HepG2 (cell line): ENCODE measurements around the gene POLR3GL. TPM values are rescaled to one million over a fixed set of nuclear protein-coding genes. Genes with fewer than 3 reads are reported as not detected.
A peak's percentile ranks its signal among the peaks of the same experiment; 100 is the strongest.

Experiments
- ATAC-seq: fragments of 200-7000 bp; cut with Tn5 transposase; 3 replicates; pipeline ENCODE4 v1.9.1; 2020; ENCODE audit warnings: mild to moderate bottlenecking, moderate library complexity
- BruUV-seq: library from RNA; stranded (reverse); fragments of 400-500 nt; replicated peaks from 2 replicates; lab custom pipeline; 2021; lab: Mats Ljungman, UMichigan
- CTCF ChIA-PET: fragments of 300-600 bp; formaldehyde crosslinking; extraction: SDS; loops from one replicate; lab custom pipeline; 2021; ENCODE audit warnings: low total read pairs, inconsistent platforms, low intra/inter-chr PET ratio; lab: Yijun Ruan, JAX
- POLR2A ChIA-PET: fragments of 350-600 bp; sonication (Branson Sonifier 250); formaldehyde crosslinking; loops from one replicate; lab custom pipeline; 2020; ENCODE audit warnings: antibody characterized with exemption, inconsistent platforms; lab: Yijun Ruan, JAX
- DNase-seq: peaks from one replicate; pipeline ENCODE4 v3.0.0-alpha.2; 2015; ENCODE audit warnings: low spot score
- FAIRE-seq: peaks from 3 replicates; lab custom pipeline; 2011; peaks lifted over from hg19 to GRCh38; lab: Jason Lieb, UNC
- H2AFZ ChIP-seq: one replicate; pipeline ENCODE4 v1.6.1; 2011; ENCODE audit warnings: low read length, inconsistent platforms
- H3K27ac ChIP-seq: fragments of 300-600 bp; 3 replicates; pipeline ENCODE4 v1.8.0; 2011; ENCODE audit warnings: mixed run types, mild to moderate bottlenecking, mixed read lengths, low read length, inconsistent platforms; ENCODE audit not compliant: insufficient read depth; ENCODE audit errors: extremely low read length
- H3K27me3 ChIP-seq, 2 experiments: fragments of 200-600 bp in 1 of 2; 2 replicates in 1 of 2; 3 replicates in 1 of 2; pipeline versions ENCODE4 v1.6.0 to v1.8.0; 2011; ENCODE audit warnings: low read length in 2 of 2, mild to moderate bottlenecking in 2 of 2, moderate library complexity in 2 of 2, inconsistent platforms in 1 of 2; ENCODE audit not compliant: insufficient read depth in 2 of 2, control insufficient read depth in 1 of 2
- H3K36me3 ChIP-seq, 2 experiments: fragments of 200-600 bp in 1 of 2; replicated peaks in 1 of 2; 2 replicates in 1 of 2; 3 replicates in 1 of 2; pipeline versions ENCODE4 v1.5.1 to v1.8.0; 2011; ENCODE audit warnings: low read length in 2 of 2, inconsistent platforms in 1 of 2; ENCODE audit not compliant: insufficient read depth in 2 of 2, control insufficient read depth in 1 of 2
- H3K4me1 ChIP-seq: 2 replicates; pipeline ENCODE4 v1.5.1; 2012; ENCODE audit warnings: low read length, inconsistent platforms; ENCODE audit not compliant: insufficient read depth
- H3K4me2 ChIP-seq: 2 replicates; pipeline ENCODE4 v1.6.0; 2011; ENCODE audit warnings: low read depth, low read length, inconsistent platforms
- H3K4me3 ChIP-seq, 3 experiments: fragments of 200-600 bp in 1 of 3; sonication (generic), shearing (Covaris generic) in 1 of 3; replicated peaks in 1 of 3; 2 replicates each; pipeline ENCODE4 v1.5.1; 2011 to 2016; ENCODE audit warnings: low read length in 3 of 3, inconsistent platforms in 2 of 3, low read depth in 2 of 3, mild to moderate bottlenecking in 2 of 3, control low read depth in 1 of 3, mixed read lengths in 1 of 3; ENCODE audit not compliant: insufficient read depth in 1 of 3
- H3K79me2 ChIP-seq: one replicate; pipeline ENCODE4 v1.6.1; 2011; ENCODE audit warnings: low read length, inconsistent platforms; ENCODE audit not compliant: insufficient read depth
- H3K9ac ChIP-seq: 2 replicates; pipeline ENCODE4 v1.6.0; 2011; ENCODE audit warnings: mild to moderate bottlenecking, low read depth, low read length, inconsistent platforms; ENCODE audit not compliant: insufficient read depth
- H3K9me3 ChIP-seq: 2 replicates; pipeline ENCODE4 v1.5.1; 2012; ENCODE audit warnings: mild to moderate bottlenecking, low read length
- H4K20me1 ChIP-seq: 2 replicates; pipeline ENCODE4 v1.6.0; 2011; ENCODE audit warnings: inconsistent platforms, mild to moderate bottlenecking, low read length, moderate library complexity; ENCODE audit not compliant: insufficient read depth
- FUBP1 ChIP-seq: sonication (generic); formaldehyde crosslinking; IDR thresholded peaks from 2 replicates; pipeline ENCODE4 v1.5.1; 2020; ENCODE audit warnings: missing genetic modification reagents, mild to moderate bottlenecking, borderline replicate concordance
- HIC2 ChIP-seq: sonication (generic); formaldehyde crosslinking; IDR thresholded peaks from 2 replicates; pipeline ENCODE4 v1.9.0; 2022; ENCODE audit warnings: low read depth, missing genetic modification reagents
- HOXA3 ChIP-seq: sonication (generic); formaldehyde crosslinking; IDR thresholded peaks from 2 replicates; pipeline ENCODE4 v1.5.0; 2020; ENCODE audit warnings: missing genetic modification reagents
- IRF1 ChIP-seq: sonication (generic); formaldehyde crosslinking; IDR thresholded peaks from 2 replicates; pipeline ENCODE4 v1.4.0; 2020; ENCODE audit warnings: low read depth, mild to moderate bottlenecking, missing genetic modification reagents
- MEF2D ChIP-seq: sonication (generic); formaldehyde crosslinking; IDR thresholded peaks from 2 replicates; pipeline ENCODE4 v1.5.1; 2020; ENCODE audit warnings: mild to moderate bottlenecking, missing genetic modification reagents
- PAX8 ChIP-seq: sonication (generic); formaldehyde crosslinking; IDR thresholded peaks from 2 replicates; pipeline ENCODE4 v1.8.0; 2022; ENCODE audit warnings: mild to moderate bottlenecking, missing genetic modification reagents, borderline replicate concordance
- RBM39 ChIP-seq: fragments of 200-400 bp; formaldehyde crosslinking; IDR thresholded peaks from one replicate; pipeline ENCODE4 v1.6.1; 2018; ENCODE audit warnings: antibody characterized with exemption, mild to moderate bottlenecking, low read depth, low read length; ENCODE audit not compliant: poor library complexity, severe bottlenecking
- SOX6 ChIP-seq, 2 experiments: fragments of 450-650 bp in 1 of 2; sonication (generic) in 1 of 2; formaldehyde crosslinking in 1 of 2; IDR thresholded peaks; 2 replicates each; pipeline versions ENCODE4 v1.4.0 to v1.6.1; 2017 to 2020; ENCODE audit warnings: antibody characterized with exemption in 1 of 2, mild to moderate bottlenecking in 1 of 2, missing genetic modification reagents in 1 of 2
- USF2 ChIP-seq, 2 experiments: sonication (generic) in 1 of 2; formaldehyde crosslinking in 1 of 2; IDR thresholded peaks; 2 replicates each; pipeline versions ENCODE4 v1.5.1 to v1.6.1; 2011 to 2020; ENCODE audit warnings: borderline replicate concordance in 1 of 2, low read depth in 1 of 2, low read length in 1 of 2, mild to moderate bottlenecking in 1 of 2, missing genetic modification reagents in 1 of 2, moderate library complexity in 1 of 2
- WIZ ChIP-seq: sonication (generic); formaldehyde crosslinking; IDR thresholded peaks from 2 replicates; pipeline ENCODE4 v1.5.1; 2020; ENCODE audit warnings: mild to moderate bottlenecking, missing genetic modification reagents
- ZKSCAN1 ChIP-seq: fragments of 150-350 bp; IDR thresholded peaks from 2 replicates; pipeline ENCODE4 v1.6.1; 2014; ENCODE audit warnings: low read length
- ZNF205 ChIP-seq: IDR thresholded peaks from 2 replicates; pipeline ENCODE4 v1.6.1; 2018; ENCODE audit warnings: missing biosample characterization, missing genetic modification reagents
- ZNF580 ChIP-seq: IDR thresholded peaks from 2 replicates; pipeline ENCODE4 v1.6.1; 2016; ENCODE audit warnings: low read depth, borderline replicate concordance
- ZNF672 ChIP-seq: sonication (generic); formaldehyde crosslinking; IDR thresholded peaks from 2 replicates; pipeline ENCODE4 v1.8.1; 2022; ENCODE audit warnings: missing genetic modification reagents
- WGBS: methylation state at CpG from one replicate; pipeline ENCODE4 v1.1.6; 2017; ENCODE audit warnings: low lambda C conversion rate; 5-methylcytosine and 5-hydroxymethylcytosine counted together
- in situ Hi-C: cut with HindIII; loops from 2 replicates; pipeline ENCODE4 v1.10.0; 2017; ENCODE audit warnings: low pct_unique_long_range_greater_than_20kb; ENCODE audit not compliant: extremely low pct_ligation_motif_present
- intact Hi-C: fragments of 100-400 bp; cut with micrococcal nuclease; formaldehyde crosslinking; loops from one replicate; pipeline ENCODE4 v1.10.0; 2022; ENCODE audit not compliant: unreplicated experiment
- polyA plus RNA-seq, 8 experiments: library from polyadenylated mRNA; depleted of rRNA in 3 of 8; stranded (reverse) in 7 of 8; unstranded in 1 of 8; fragments of >200 nt; fragmentation: Illumina TruSeq in 4 of 8; extraction: Trizol in 4 of 8; gene quantifications; 2 replicates each; pipeline versions ENCODE4 v1.2.1 to v1.2.3, GENCODE V29; 2011 to 2016; ENCODE audit warnings: low read depth in 4 of 8, missing spikeins in 1 of 8, mixed read lengths in 1 of 8; ENCODE audit not compliant: insufficient read depth in 1 of 8
- total RNA-seq, 5 experiments: library from RNA; depleted of rRNA; stranded (reverse); fragments of >200 nt; fragmentation: Illumina TruSeq; extraction: Trizol; gene quantifications; 2 replicates each; pipeline ENCODE4 v1.2.3, GENCODE V29; 2016; ENCODE audit warnings: low read depth in 1 of 5

The POLR3GL gene
- total and polyA plus RNA-seq, 2 of the 13 experiments (the other 11 are each of a cell fraction or from before 2014, with no cell fraction given) = 11.5 to 12.4 TPM

DNA sequence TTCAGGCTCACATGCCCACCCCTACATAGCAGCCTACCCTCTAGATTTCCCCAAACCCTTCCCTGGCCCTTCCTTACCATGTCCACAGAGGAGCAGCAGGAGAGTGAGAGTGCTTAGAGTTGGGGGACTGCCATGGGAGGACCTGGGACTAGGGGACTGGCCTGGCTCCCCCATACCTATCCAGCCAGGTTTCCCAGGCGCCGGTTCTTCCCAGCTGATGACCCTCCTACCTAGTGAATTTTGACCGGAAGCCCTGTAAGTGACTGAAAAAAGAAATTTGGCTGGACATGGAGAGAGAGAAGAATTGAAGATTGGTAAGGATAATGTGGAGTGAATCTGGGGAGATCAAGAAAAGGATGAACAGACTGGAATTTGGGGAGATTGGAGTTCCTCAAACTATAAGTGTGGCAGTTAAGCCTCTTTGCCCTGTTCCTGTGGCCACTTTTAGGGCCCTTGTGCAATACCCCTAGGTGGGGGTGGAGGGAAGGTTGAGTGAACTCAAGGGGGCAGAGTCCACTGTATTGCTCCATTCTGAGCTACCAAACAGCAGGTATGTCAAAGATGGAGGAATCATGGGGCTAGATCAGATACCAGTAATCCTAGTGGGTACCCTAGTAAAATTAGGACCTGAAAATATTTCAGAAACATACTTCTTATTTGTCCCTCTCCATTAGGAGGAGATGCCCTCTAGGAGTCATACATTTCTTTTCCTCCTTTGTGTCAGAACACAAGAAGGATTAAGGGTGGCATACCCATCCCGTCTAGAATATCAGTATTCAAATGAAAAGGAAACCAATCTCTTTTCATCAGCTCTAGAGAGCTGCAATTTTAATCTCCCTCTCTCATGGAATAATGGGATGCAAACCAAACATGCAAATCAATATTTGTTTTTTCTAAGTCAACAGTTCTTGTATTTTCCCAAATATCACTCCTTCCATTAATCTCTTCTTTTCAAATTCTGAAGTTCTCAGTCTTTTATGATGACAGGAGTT is 55.9 kb downstream of the POLR3GL start:
- Histone ChIP-seq H2AFZ (no peak overlapping the region), H3K4me3 (no peak overlapping the region), H3K36me3 (no peaks in the 10 kb centered on the region), H3K9ac (no peak overlapping the region), H3K27me3 (no peaks in the 10 kb centered on the region), H3K27ac (no peak overlapping the region), H4K20me1 (no peaks in the 10 kb centered on the region), H3K4me1 (peaks cover 27% of the 10 kb centered on the region), H3K9me3 (no peaks in the 10 kb centered on the region), H3K79me2 (no peaks in the 10 kb centered on the region), H3K4me2 (peak overlapping the region; percentile 42)
- intact Hi-C loops (no loop called here), in situ Hi-C loops (no loop called here)
- POLR2A ChIA-PET = interaction anchor here (1.0 to 2.9 kb wide), 7 partner anchors 12 to 93 kb away, joined by 3 to 15 read pairs (median 6); partner anchors contain the start of genes ANKRD34A, POLR3GL and RBM8A
- DNase-seq = peak; percentile 73
- peak; percentile 65 for FAIRE-seq
- no TSS peak for BruUV-seq
- 27% methylated on average over 4 of the region's 4 CpGs for WGBS
- CTCF ChIA-PET = no interaction called here
- ATAC-seq = peak; percentile 86
- TF ChIP-seq RBM39 (no peak), HOXA3 (CRISPR knock-in tag) (peak; percentile 51; the same call in 1 of the 2 replicates), USF2 (IDR thresholded peaks at IDR 0.05; ENCODE audit: low read depth, low read length) (no peak), USF2 (CRISPR knock-in tag; IDR thresholded peaks at IDR 0.05; ENCODE audit: borderline replicate concordance) (no peak), IRF1 (CRISPR knock-in tag) (no peak), ZKSCAN1 (no peak), SOX6 (IDR thresholded peaks at IDR 0.05) (no peak), SOX6 (CRISPR knock-in tag; IDR thresholded peaks at IDR 0.05) (peak; percentile 53; the same call in 1 of the 2 replicates), FUBP1 (no peak), ZNF672 (CRISPR knock-in tag) (no peak), MEF2D (CRISPR knock-in tag) (peak; percentile 67; the same call in 1 of the 2 replicates), HIC2 (CRISPR knock-in tag) (no peak), WIZ (CRISPR knock-in tag) (peak; percentile 72; the same call in 1 of the 2 replicates), ZNF580 (0 out of 2 replicates have a peak, but pooled peaks have one; percentile 37), ZNF205 (0 out of 2 replicates have a peak, but pooled peaks have one; percentile 32), PAX8 (CRISPR knock-in tag) (no peak)
